HCT116 (cell line): Measurements from ENCODE around the gene SGIP1. TPM values are rescaled to one million over a fixed set of nuclear protein-coding genes. Genes with fewer than 3 reads are reported as not detected.

Experiments used
- ATAC-seq: fragments of 200-7000 bp; cut with Tn5 transposase; 2 replicates; pipeline ENCODE4 v1.9.1; 2020; ENCODE audit warnings: mild to moderate bottlenecking, moderate library complexity
- BruUV-seq: library from RNA; stranded (reverse); fragments of 400-500 nt; replicated peaks from 2 replicates; lab custom pipeline; 2021; lab: Mats Ljungman, UMichigan
- CTCF ChIA-PET: fragments of 300-600 bp; sonication (Branson Sonifier 250); formaldehyde crosslinking; loops from one replicate; lab custom pipeline; 2021; ENCODE audit warnings: antibody characterized with exemption; lab: Charles Lee
- POLR2A ChIA-PET: fragments of 300-600, 350-600 bp; sonication (Branson Sonifier 250); formaldehyde crosslinking; loops from one replicate; lab custom pipeline; 2021; ENCODE audit warnings: antibody characterized with exemption; lab: Charles Lee
- RAD21 ChIA-PET, 2 experiments: fragments of 300-600 bp; sonication (Branson Sonifier 250); formaldehyde crosslinking; loops; one replicate each; lab custom pipeline; 2023; ENCODE audit warnings: low total read pairs in 2 of 2; ENCODE audit not compliant: uncharacterized antibody in 2 of 2, unreplicated experiment in 2 of 2, low non-redundant PET in 1 of 2; lab: Charles Lee
- DNase-seq: peaks from one replicate; pipeline ENCODE4 v3.0.0-alpha.2; 2010; ENCODE audit warnings: low read depth, low spot score
- H2AFZ ChIP-seq: fragments of 200-600 bp; shearing (Covaris generic), sonication (generic); 2 replicates; pipeline ENCODE4 v1.6.1; 2017; ENCODE audit warnings: low read depth, mixed run types, mixed read lengths, antibody characterized with exemption, low read length; ENCODE audit not compliant: poor library complexity, severe bottlenecking
- H3K27ac ChIP-seq: 2 replicates; pipeline ENCODE4 v1.5.1; 2012; ENCODE audit warnings: low read depth, low read length
- H3K27me3 ChIP-seq: fragments of 200-600 bp; sonication (generic); 2 replicates; pipeline ENCODE4 v1.6.1; 2016; ENCODE audit warnings: mixed run types, low read length, mixed read lengths; ENCODE audit not compliant: insufficient read depth
- H3K36me3 ChIP-seq, 2 experiments: fragments of 200-500 bp in 1 of 2; fragments of 200-600 bp in 1 of 2; sonication (Bioruptor generic) in 1 of 2; sonication (generic) in 1 of 2; 2 replicates each; pipeline versions ENCODE4 v1.5.1 to v1.6.1; 2014 to 2016; ENCODE audit warnings: low read length in 2 of 2, inconsistent platforms in 1 of 2, mixed read lengths in 1 of 2, mixed run types in 1 of 2; ENCODE audit not compliant: insufficient read depth in 2 of 2, control insufficient read depth in 1 of 2
- H3K4me1 ChIP-seq, 2 experiments: fragments of 200-600 bp in 1 of 2; sonication (generic) in 1 of 2; 2 replicates each; pipeline versions ENCODE4 v1.5.1 to v1.6.1; 2012 to 2017; ENCODE audit warnings: low read length in 2 of 2, inconsistent platforms in 1 of 2, mild to moderate bottlenecking in 1 of 2, mixed read lengths in 1 of 2, mixed run types in 1 of 2, moderate library complexity in 1 of 2; ENCODE audit not compliant: insufficient read depth in 2 of 2, control insufficient read depth in 1 of 2
- H3K4me2 ChIP-seq: fragments of 200-600 bp; sonication (generic); 2 replicates; pipeline ENCODE4 v1.6.1; 2017; ENCODE audit warnings: mixed run types, low read length, mixed read lengths
- H3K4me3 ChIP-seq, 2 experiments: fragments of 200-600 bp in 1 of 2; sonication (generic) in 1 of 2; replicated peaks in 1 of 2; 2 replicates each; pipeline ENCODE4 v1.5.1; 2011 to 2016; ENCODE audit warnings: low read length in 2 of 2, control low read depth in 1 of 2, low read depth in 1 of 2, mild to moderate bottlenecking in 1 of 2, mixed read lengths in 1 of 2, mixed run types in 1 of 2
- H3K79me2 ChIP-seq: fragments of 200-600 bp; sonication (generic); 2 replicates; pipeline ENCODE4 v1.6.1; 2017; ENCODE audit warnings: mild to moderate bottlenecking, mixed run types, low read length, moderate library complexity, mixed read lengths; ENCODE audit not compliant: insufficient read depth
- H3K9ac ChIP-seq: fragments of 200-600 bp; sonication (generic); 2 replicates; pipeline ENCODE4 v1.6.1; 2016; ENCODE audit warnings: low read length, mixed read lengths
- H3K9me2 ChIP-seq: fragments of 200-600 bp; sonication (generic), shearing (Covaris generic); 2 replicates; pipeline ENCODE4 v1.6.1; 2017; ENCODE audit warnings: mixed run types, mild to moderate bottlenecking, moderate library complexity; ENCODE audit not compliant: insufficient read depth
- H3K9me3 ChIP-seq, 2 experiments: fragments of 200-500 bp in 1 of 2; fragments of 200-600 bp in 1 of 2; sonication (Bioruptor generic) in 1 of 2; sonication (generic) in 1 of 2; 2 replicates each; pipeline ENCODE4 v1.6.1; 2014 to 2017; ENCODE audit warnings: low read length in 2 of 2, mixed read lengths in 2 of 2, inconsistent platforms in 1 of 2, low read depth in 1 of 2, mild to moderate bottlenecking in 1 of 2, mixed run types in 1 of 2, moderate library complexity in 1 of 2; ENCODE audit not compliant: control insufficient read depth in 1 of 2, insufficient read depth in 1 of 2
- H4K20me1 ChIP-seq: fragments of 200-600 bp; sonication (generic), shearing (Covaris generic); 2 replicates; pipeline ENCODE4 v1.6.1; 2017; ENCODE audit warnings: mixed run types, mild to moderate bottlenecking, moderate library complexity; ENCODE audit not compliant: insufficient read depth
- ATF3 ChIP-seq: IDR thresholded peaks from 2 replicates; pipeline ENCODE4 v1.6.1; 2012
- CBX3 ChIP-seq: IDR thresholded peaks from 2 replicates; pipeline ENCODE4 v1.6.1; 2012; ENCODE audit warnings: low read depth
- CEBPB ChIP-seq: IDR thresholded peaks from 2 replicates; pipeline ENCODE4 v1.6.1; 2012; ENCODE audit warnings: low read depth
- EGR1 ChIP-seq: IDR thresholded peaks from 2 replicates; pipeline ENCODE4 v1.6.1; 2012; ENCODE audit warnings: low read depth
- EZH2 ChIP-seq: fragments of 200-600 bp; sonication (generic); IDR thresholded peaks from 2 replicates; pipeline ENCODE4 v1.6.1; 2017; ENCODE audit warnings: antibody characterized with exemption, mixed run types
- EZH2phosphoT487 ChIP-seq: fragments of 200-600 bp; IDR thresholded peaks from 2 replicates; pipeline ENCODE4 v1.6.1; 2018; ENCODE audit warnings: antibody characterized with exemption, borderline replicate concordance
- FOSL1 ChIP-seq: IDR thresholded peaks from 2 replicates; pipeline ENCODE4 v1.6.1; 2012; ENCODE audit warnings: low read depth
- JUND ChIP-seq: IDR thresholded peaks from 2 replicates; pipeline ENCODE4 v1.6.1; 2012
- MAX ChIP-seq: IDR thresholded peaks from 2 replicates; pipeline ENCODE4 v1.6.1; 2012
- POLR2A ChIP-seq: IDR thresholded peaks from 2 replicates; pipeline ENCODE4 v1.7.0; 2011; ENCODE audit warnings: borderline replicate concordance; ENCODE audit not compliant: insufficient read depth, insufficient read length; ENCODE audit errors: extremely low read depth
- POLR2AphosphoS5 ChIP-seq: IDR thresholded peaks from 2 replicates; pipeline ENCODE4 v1.6.1; 2011; ENCODE audit warnings: mild to moderate bottlenecking, low read depth, low read length, moderate library complexity
- RAD21 ChIP-seq: IDR thresholded peaks from 2 replicates; pipeline ENCODE4 v1.6.1; 2012; ENCODE audit warnings: low read depth, mild to moderate bottlenecking
- REST ChIP-seq: IDR thresholded peaks from 2 replicates; pipeline ENCODE4 v1.6.1; 2012; ENCODE audit warnings: low read depth
- SIN3A ChIP-seq: IDR thresholded peaks from 2 replicates; pipeline ENCODE4 v1.6.1; 2012; ENCODE audit warnings: low read depth
- SP1 ChIP-seq: IDR thresholded peaks from 2 replicates; pipeline ENCODE4 v1.6.1; 2012; ENCODE audit warnings: low read depth
- SRF ChIP-seq: IDR thresholded peaks from 2 replicates; pipeline ENCODE4 v1.6.1; 2012; ENCODE audit warnings: low read depth
- TCF7L2 ChIP-seq: IDR thresholded peaks from 2 replicates; pipeline ENCODE4 v1.7.0; 2011; ENCODE audit warnings: borderline replicate concordance, inconsistent platforms; ENCODE audit not compliant: insufficient read depth, insufficient read length; ENCODE audit errors: extremely low read depth
- ZFX ChIP-seq: fragments of 450-650 bp; IDR thresholded peaks from 2 replicates; pipeline ENCODE4 v1.6.1; 2017
- intact Hi-C: fragments of 100-400 bp; cut with micrococcal nuclease; formaldehyde crosslinking; loops from 2 replicates; pipeline ENCODE4 v1.10.0; 2022
- total RNA-seq: library from RNA; stranded (reverse); gene quantifications from one replicate; pipeline ENCODE4 v1.2.1, GENCODE V29; 2021; ENCODE audit not compliant: unreplicated experiment
- TF ChIP-seq, protein P1 (sequence below), 3 experiments: fragments of 200-600 bp in 1 of 3; sonication (generic) in 1 of 3; IDR thresholded peaks in 2 of 3; conservative IDR thresholded peaks in 1 of 3; 2 replicates each; pipeline ENCODE4 v1.5.1; 2012 to 2017; ENCODE audit warnings: low read depth in 2 of 3, low read length in 2 of 3, antibody characterized with exemption in 1 of 3, borderline replicate concordance in 1 of 3, control low read depth in 1 of 3, mild to moderate bottlenecking in 1 of 3, mixed read lengths in 1 of 3, mixed run types in 1 of 3, moderate library complexity in 1 of 3; ENCODE audit not compliant: insufficient read depth in 1 of 3
- TF ChIP-seq, protein P2 (sequence below): IDR thresholded peaks from 2 replicates; pipeline ENCODE4 v1.6.1; 2011; ENCODE audit warnings: mild to moderate bottlenecking, low read length, moderate library complexity; ENCODE audit not compliant: insufficient replicate concordance; ENCODE audit errors: extremely low read depth

SGIP1 gene
- total RNA-seq, 1 experiment from 2014 or later, result 0.15 TPM

DNA sequence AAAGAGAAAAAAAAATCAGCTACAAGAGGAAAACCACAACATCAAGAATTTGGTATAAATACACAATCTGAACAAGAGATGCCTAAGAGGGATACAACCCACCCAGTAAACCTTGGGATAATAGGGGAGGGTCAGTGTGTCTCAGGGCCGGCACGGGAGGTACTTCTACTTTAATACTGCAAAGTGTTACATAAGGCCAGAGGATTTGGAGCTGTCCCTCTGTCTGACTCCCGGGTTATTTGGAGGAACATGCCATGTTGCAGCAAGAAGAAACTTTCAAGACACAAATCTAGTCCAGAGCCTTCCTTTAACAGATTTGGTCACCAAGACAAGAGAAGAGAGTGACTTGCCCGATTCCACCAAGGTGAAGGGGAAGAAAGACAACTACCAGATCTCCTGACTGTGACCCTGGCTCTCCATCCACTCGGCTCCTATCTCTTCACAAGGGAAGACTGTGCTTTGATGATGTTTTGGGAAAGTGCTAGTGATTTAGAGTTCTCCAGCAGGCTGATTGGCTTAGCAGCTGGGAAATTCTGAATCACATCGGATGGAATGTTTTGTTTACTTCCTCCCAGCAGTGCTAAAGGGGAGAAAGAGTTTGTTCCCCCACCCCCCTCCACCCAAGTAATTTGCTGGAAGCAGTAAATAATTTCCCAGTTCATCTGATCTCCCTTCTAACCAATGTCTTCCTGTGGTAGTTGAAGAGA lies 29.3 kb downstream of the SGIP1 start:
- no peaks in the 10 kb centered on the region for H3K9me2 ChIP-seq
- peak overlapping the region; percentile 34 for H3K9ac ChIP-seq
- H3K4me2 ChIP-seq, result peak overlapping the region; percentile 73
- no peaks in the 10 kb centered on the region for H4K20me1 ChIP-seq
- H3K27me3 ChIP-seq, result no peaks in the 10 kb centered on the region
- H3K9me3 ChIP-seq, result no peaks in the 10 kb centered on the region
- H3K79me2 ChIP-seq, result no peaks in the 10 kb centered on the region
- ATAC-seq (peak; percentile 46), DNase-seq (peak; percentile 41)
- BruUV-seq, result no TSS peak
- intact Hi-C loops, result no loop called here
- H3K27ac ChIP-seq, result no peak overlapping the region
- H2AFZ ChIP-seq, result peak overlapping the region; percentile 62
- peaks cover 7 to 32% of the 10 kb centered on the region in 2 experiments for H3K4me1 ChIP-seq
- ChIA-PET RAD21 (no interaction called here), CTCF (no interaction called here), POLR2A (interaction anchor here (1.6 kb wide), 1 partner anchor 8 kb away, joined by 4 read pairs; no protein-coding TSS in a partner anchor)
- H3K36me3 ChIP-seq, result no peaks in the 10 kb centered on the region
- H3K4me3 ChIP-seq, result peak overlapping the region; percentile 4 to 36; a peak in 2 of 4 replicates
- no peak for TF ChIP-seq POLR2A
- TF ChIP-seq FOSL1, result peak; percentile 59
- TF ChIP-seq, protein P1, sequence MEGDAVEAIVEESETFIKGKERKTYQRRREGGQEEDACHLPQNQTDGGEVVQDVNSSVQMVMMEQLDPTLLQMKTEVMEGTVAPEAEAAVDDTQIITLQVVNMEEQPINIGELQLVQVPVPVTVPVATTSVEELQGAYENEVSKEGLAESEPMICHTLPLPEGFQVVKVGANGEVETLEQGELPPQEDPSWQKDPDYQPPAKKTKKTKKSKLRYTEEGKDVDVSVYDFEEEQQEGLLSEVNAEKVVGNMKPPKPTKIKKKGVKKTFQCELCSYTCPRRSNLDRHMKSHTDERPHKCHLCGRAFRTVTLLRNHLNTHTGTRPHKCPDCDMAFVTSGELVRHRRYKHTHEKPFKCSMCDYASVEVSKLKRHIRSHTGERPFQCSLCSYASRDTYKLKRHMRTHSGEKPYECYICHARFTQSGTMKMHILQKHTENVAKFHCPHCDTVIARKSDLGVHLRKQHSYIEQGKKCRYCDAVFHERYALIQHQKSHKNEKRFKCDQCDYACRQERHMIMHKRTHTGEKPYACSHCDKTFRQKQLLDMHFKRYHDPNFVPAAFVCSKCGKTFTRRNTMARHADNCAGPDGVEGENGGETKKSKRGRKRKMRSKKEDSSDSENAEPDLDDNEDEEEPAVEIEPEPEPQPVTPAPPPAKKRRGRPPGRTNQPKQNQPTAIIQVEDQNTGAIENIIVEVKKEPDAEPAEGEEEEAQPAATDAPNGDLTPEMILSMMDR (IDR thresholded peaks at IDR 0.05 in 2 of 3, conservative IDR thresholded peaks at IDR 0.05 in 1 of 3; ENCODE audit: borderline replicate concordance in 1 of 3, insufficient read depth in 1 of 3, low read depth in 2 of 3, low read length in 2 of 3), result no peak
- TF ChIP-seq CBX3, result no peak
- no peak for TF ChIP-seq SIN3A
- no peak for TF ChIP-seq REST
- no peak for TF ChIP-seq POLR2AphosphoS5
- TF ChIP-seq EGR1, result no peak
- TF ChIP-seq SRF, result no peak
- TF ChIP-seq EZH2phosphoT487, result no peak
- TF ChIP-seq, protein P2, sequence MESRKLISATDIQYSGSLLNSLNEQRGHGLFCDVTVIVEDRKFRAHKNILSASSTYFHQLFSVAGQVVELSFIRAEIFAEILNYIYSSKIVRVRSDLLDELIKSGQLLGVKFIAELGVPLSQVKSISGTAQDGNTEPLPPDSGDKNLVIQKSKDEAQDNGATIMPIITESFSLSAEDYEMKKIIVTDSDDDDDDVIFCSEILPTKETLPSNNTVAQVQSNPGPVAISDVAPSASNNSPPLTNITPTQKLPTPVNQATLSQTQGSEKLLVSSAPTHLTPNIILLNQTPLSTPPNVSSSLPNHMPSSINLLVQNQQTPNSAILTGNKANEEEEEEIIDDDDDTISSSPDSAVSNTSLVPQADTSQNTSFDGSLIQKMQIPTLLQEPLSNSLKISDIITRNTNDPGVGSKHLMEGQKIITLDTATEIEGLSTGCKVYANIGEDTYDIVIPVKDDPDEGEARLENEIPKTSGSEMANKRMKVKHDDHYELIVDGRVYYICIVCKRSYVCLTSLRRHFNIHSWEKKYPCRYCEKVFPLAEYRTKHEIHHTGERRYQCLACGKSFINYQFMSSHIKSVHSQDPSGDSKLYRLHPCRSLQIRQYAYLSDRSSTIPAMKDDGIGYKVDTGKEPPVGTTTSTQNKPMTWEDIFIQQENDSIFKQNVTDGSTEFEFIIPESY, result no peak
- peak; percentile 51 for TF ChIP-seq JUND
- peak; percentile 24 for TF ChIP-seq TCF7L2
- TF ChIP-seq ATF3, result no peak
- no peak for TF ChIP-seq RAD21
- peak; percentile 47; the same call in 1 of the 2 replicates for TF ChIP-seq SP1
- TF ChIP-seq EZH2, result no peak
- no peak for TF ChIP-seq ZFX
- no peak for TF ChIP-seq MAX
- no peak for TF ChIP-seq CEBPB
